GM12865 (cell line): ENCODE measurements around the gene MDM2.

Experiments
- DNase-seq: peaks from one replicate; pipeline ENCODE4 v3.0.0; 2010; ENCODE audit warnings: low read depth
- H3K4me3 ChIP-seq: 2 replicates; pipeline ENCODE4 v1.5.1; 2011; ENCODE audit warnings: mild to moderate bottlenecking, low read depth, low read length, control low read depth
- CTCF ChIP-seq: IDR thresholded peaks from 2 replicates; pipeline ENCODE4 v1.5.1; 2011; ENCODE audit warnings: low read length, control low read depth, low read depth, inconsistent platforms; ENCODE audit not compliant: insufficient read depth; ENCODE audit errors: missing control alignments

Gene MDM2

GRCh38 chr12:68865399-68866164 is 57.6 kb downstream of the MDM2 start:
- no peak for DNase-seq
- no peak overlapping the region for H3K4me3 ChIP-seq
- TF ChIP-seq CTCF: no peak

GRCh38 chr12:68866950-68867349 is 59.0 kb downstream of the MDM2 start:
- TF ChIP-seq CTCF: no peak
- DNase-seq: no peak
- no peak overlapping the region for H3K4me3 ChIP-seq

- no peak for TF ChIP-seq CTCF
- H3K4me3 ChIP-seq: no peak overlapping the region
- no peak for DNase-seq
Observed at GRCh38 chr12:68867606-68868005, 59.6 kb downstream of the MDM2 start.

- H3K4me3 ChIP-seq: no peak overlapping the region
- TF ChIP-seq CTCF: no peak
- DNase-seq: no peak
Observed at GRCh38 chr12:68868043-68868790, 60.2 kb downstream of the MDM2 start.

GRCh38 chr12:68870011-68870410 is 62.0 kb downstream of the MDM2 start:
- DNase-seq: no peak
- no peak overlapping the region for H3K4me3 ChIP-seq
- no peak for TF ChIP-seq CTCF

GRCh38 chr12:68870443-68870842 is 62.5 kb downstream of the MDM2 start:
- DNase-seq: no peak
- TF ChIP-seq CTCF: no peak
- no peak overlapping the region for H3K4me3 ChIP-seq
